Testis (tissue), 3 donors: ENCODE measurements around the gene OR13C5. TPM values are rescaled to one million over a fixed set of nuclear protein-coding genes. Genes with fewer than 3 reads are reported as not detected.
"Not testable (repeated sequence)": the region's sequence is repeated elsewhere in the genome, so short reads cannot be mapped to it uniquely, and the experiment has no call there.

Experiments
- DNase-seq: peaks from one replicate; pipeline ENCODE4 v3.0.0-alpha.2; 2019
- H3K27ac ChIP-seq, 2 donors: fragments of 200-600 bp; sonication (generic); one replicate each; pipeline ENCODE4 v1.5.1; 2019
- H3K27me3 ChIP-seq: fragments of 200-600 bp; sonication (generic); one replicate; pipeline ENCODE4 v1.5.1; 2019
- H3K36me3 ChIP-seq: fragments of 200-600 bp; sonication (generic); one replicate; pipeline ENCODE4 v1.5.1; 2017; ENCODE audit warnings: low read depth; ENCODE audit errors: missing control alignments
- H3K4me1 ChIP-seq: fragments of 200-600 bp; sonication (generic); one replicate; pipeline ENCODE4 v1.5.1; 2019
- H3K4me3 ChIP-seq, 2 donors: fragments of 200-600 bp; sonication (generic); one replicate each; pipeline ENCODE4 v1.5.1; 2017 to 2019
- H3K9me3 ChIP-seq: fragments of 200-600 bp; sonication (generic); one replicate; pipeline ENCODE4 v1.5.1; 2017
- CTCF ChIP-seq, 3 experiments: fragments of 450-650 bp in 2 of 3; fragments of 200-600 bp in 1 of 3; sonication (generic) in 1 of 3; IDR thresholded peaks; one replicate each; pipeline ENCODE4 v1.5.1; 2016 to 2019; ENCODE audit warnings: antibody characterized with exemption in 3 of 3, mild to moderate bottlenecking in 2 of 3, moderate library complexity in 1 of 3
- POLR2A ChIP-seq: fragments of 450-650 bp; IDR thresholded peaks from one replicate; pipeline ENCODE4 v1.6.1; 2017; ENCODE audit warnings: antibody characterized with exemption, mild to moderate bottlenecking, moderate library complexity
- WGBS, 2 donors: methylation state at CpG; one replicate each; pipeline ENCODE4 v1.1.5; 2018; 5-methylcytosine and 5-hydroxymethylcytosine counted together
- intact Hi-C: fragments of 100-400 bp; cut with DNase I; formaldehyde crosslinking; loops from one replicate; pipeline ENCODE4 v1.15.1; 2023; ENCODE audit warnings: low total_unique reads
- polyA plus RNA-seq: library from polyadenylated mRNA; stranded (reverse); fragments of 350-450 nt; fragmentation: Illumina TruSeq; extraction: RNeasy Lipid Tissue Mini Kit (QIAGEN cat#74804); gene quantifications from one replicate; pipeline ENCODE4 v1.2.3, GENCODE V29; 2014; ENCODE audit warnings: low read depth, low replicate concordance; ENCODE audit not compliant: insufficient read depth
- total RNA-seq, 2 donors: library from RNA; depleted of rRNA; stranded (reverse); fragments of >200 nt; gene quantifications; one replicate each; pipeline ENCODE4 v1.2.3, GENCODE V29; 2016

Gene OR13C5
- total and polyA plus RNA-seq, 3 donors from 2014 or later, result not detected

GRCh38 chr9:104611213-104611612 is 12.0 kb upstream of the OR13C5 start:
- WGBS, 2 donors, result 76 to 77% methylated on average over 2 of the region's 2 CpGs
- intact Hi-C loops, result no loop called here

GRCh38 chr9:104608336-104608735 is 9.1 kb upstream of the OR13C5 start:
- TF ChIP-seq POLR2A, result no peak
- TF ChIP-seq CTCF (IDR thresholded peaks at IDR 0.05), result no peak
- no peak for DNase-seq
- WGBS, 2 donors, result 52 to 55% methylated on average over 1 of the region's 1 CpG
- Histone ChIP-seq H3K4me1 (no peaks in the 10 kb centered on the region), H3K27ac (no peak overlapping the region), H3K4me3 (no peak overlapping the region), H3K9me3 (no peaks in the 10 kb centered on the region), H3K36me3 (no peaks in the 10 kb centered on the region), H3K27me3 (no peaks in the 10 kb centered on the region)
- intact Hi-C loops, result no loop called here

More at GRCh38 chr9:104611213-104611612, 12.0 kb upstream of the OR13C5 start:
- no peaks in the 10 kb centered on the region for H3K36me3 ChIP-seq
- no peaks in the 10 kb centered on the region for H3K9me3 ChIP-seq
- no peaks in the 10 kb centered on the region for H3K27me3 ChIP-seq
- no peaks in the 10 kb centered on the region for H3K4me1 ChIP-seq
- TF ChIP-seq POLR2A (no peak), CTCF (IDR thresholded peaks at IDR 0.05) (no peak)
- DNase-seq, result no peak
- H3K27ac ChIP-seq, result no peak overlapping the region
- H3K4me3 ChIP-seq, result no peak overlapping the region

- H3K4me3 ChIP-seq, result no peak overlapping the region
- 72 to 76% methylated on average over 2 of the region's 2 CpGs for WGBS, 2 donors
- TF ChIP-seq CTCF (IDR thresholded peaks at IDR 0.05), result no peak
- no peak for TF ChIP-seq POLR2A
- no peaks in the 10 kb centered on the region for H3K36me3 ChIP-seq
- intact Hi-C loops, result no loop called here
- no peaks in the 10 kb centered on the region for H3K4me1 ChIP-seq
- H3K27ac ChIP-seq, result no peak overlapping the region
- no peaks in the 10 kb centered on the region for H3K27me3 ChIP-seq
- no peaks in the 10 kb centered on the region for H3K9me3 ChIP-seq
- DNase-seq, result no peak
Observed at GRCh38 chr9:104606152-104606551, 6.9 kb upstream of the OR13C5 start.

- H3K4me3 ChIP-seq, DNase-seq, H3K27ac ChIP-seq, H3K27me3 ChIP-seq, intact Hi-C loops, H3K4me1 ChIP-seq, H3K9me3 ChIP-seq, H3K36me3 ChIP-seq: not testable (repeated sequence)
- WGBS, 2 donors, result 84% methylated on average over 1 of the region's 1 CpG
Observed at GRCh38 chr9:104605527-104605926, 6.3 kb upstream of the OR13C5 start, which contains the start of gene OR13C2. Gene OR13C2 (minus strand): TSS chr9:104605627. CDS start chr9:104605627, 0 bp downstream.

GRCh38 chr9:104604801-104605200 is 5.6 kb upstream of the OR13C5 start:
- WGBS, 2 donors, result 76 to 85% methylated on average over 3 of the region's 3 CpGs

GRCh38 chr9:104598749-104599148 is 464 bp downstream of the OR13C5 start:
- H3K27ac ChIP-seq, intact Hi-C loops, H3K4me3 ChIP-seq, DNase-seq, H3K4me1 ChIP-seq, H3K27me3 ChIP-seq, H3K9me3 ChIP-seq, H3K36me3 ChIP-seq: not testable (repeated sequence)
- WGBS, 2 donors, result 67 to 85% methylated on average over 1 to 3 of the region's 3 CpGs

More at GRCh38 chr9:104604801-104605200, 5.6 kb upstream of the OR13C5 start:
- Histone ChIP-seq H3K4me3 (no peak overlapping the region), H3K27me3 (no peaks in the 10 kb centered on the region), H3K9me3 (no peaks in the 10 kb centered on the region), H3K27ac (no peak overlapping the region), H3K4me1 (no peaks in the 10 kb centered on the region), H3K36me3 (no peaks in the 10 kb centered on the region)
- intact Hi-C loops, result no loop called here
- no peak for TF ChIP-seq POLR2A
- no peak for TF ChIP-seq CTCF (IDR thresholded peaks at IDR 0.05)
- no peak for DNase-seq
